Effector CD4-positive, alpha-beta T cell (primary cell): Measurements from ENCODE around the gene CAPN12.

ENCODE experiments used
- DNase-seq: peaks from one replicate; pipeline ENCODE4 v3.0.0-alpha.2; 2020

Gene CAPN12

DNA sequence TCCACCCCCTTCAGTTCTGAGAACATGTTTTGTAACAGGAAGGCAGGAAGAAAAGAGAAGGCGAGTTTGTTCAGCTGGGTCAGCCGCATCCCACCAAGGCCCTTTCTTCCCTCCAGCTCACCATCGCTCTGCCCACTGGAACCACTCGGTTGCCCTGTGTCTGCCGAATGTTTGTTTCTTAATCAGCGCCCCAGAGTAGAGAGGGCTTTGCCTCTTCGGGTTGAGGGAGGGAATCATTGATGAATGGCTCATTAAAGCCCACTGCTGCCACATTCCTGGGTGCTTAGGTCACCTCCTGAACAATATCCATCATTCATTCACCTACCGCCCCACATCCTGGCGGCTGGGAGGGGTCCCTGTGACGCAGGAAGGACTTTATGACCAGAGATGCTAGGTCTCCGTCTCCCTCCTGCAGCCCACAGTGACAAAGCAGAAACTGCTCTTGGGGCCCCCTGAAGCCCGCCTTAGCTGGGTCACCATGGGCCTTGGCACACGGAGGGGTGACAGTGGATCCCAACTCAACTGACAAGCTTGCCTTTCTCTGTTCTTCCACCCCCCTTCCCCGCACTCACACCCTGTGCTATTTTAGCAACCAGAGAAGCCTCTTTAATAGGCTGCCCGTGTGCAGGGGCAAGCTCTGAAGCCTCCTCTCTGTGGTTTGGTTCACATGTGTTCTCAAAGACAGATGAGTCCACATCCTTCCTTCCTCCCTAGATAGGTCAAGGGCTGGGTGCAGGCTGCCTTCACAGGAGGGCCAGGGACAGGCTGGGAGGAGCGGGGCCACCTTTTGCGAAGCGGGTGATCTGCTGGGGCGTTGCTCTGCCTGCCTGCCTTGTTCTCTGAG, 50.7 kb downstream of the CAPN12 start:
- DNase-seq, result peak; percentile 31

DNA sequence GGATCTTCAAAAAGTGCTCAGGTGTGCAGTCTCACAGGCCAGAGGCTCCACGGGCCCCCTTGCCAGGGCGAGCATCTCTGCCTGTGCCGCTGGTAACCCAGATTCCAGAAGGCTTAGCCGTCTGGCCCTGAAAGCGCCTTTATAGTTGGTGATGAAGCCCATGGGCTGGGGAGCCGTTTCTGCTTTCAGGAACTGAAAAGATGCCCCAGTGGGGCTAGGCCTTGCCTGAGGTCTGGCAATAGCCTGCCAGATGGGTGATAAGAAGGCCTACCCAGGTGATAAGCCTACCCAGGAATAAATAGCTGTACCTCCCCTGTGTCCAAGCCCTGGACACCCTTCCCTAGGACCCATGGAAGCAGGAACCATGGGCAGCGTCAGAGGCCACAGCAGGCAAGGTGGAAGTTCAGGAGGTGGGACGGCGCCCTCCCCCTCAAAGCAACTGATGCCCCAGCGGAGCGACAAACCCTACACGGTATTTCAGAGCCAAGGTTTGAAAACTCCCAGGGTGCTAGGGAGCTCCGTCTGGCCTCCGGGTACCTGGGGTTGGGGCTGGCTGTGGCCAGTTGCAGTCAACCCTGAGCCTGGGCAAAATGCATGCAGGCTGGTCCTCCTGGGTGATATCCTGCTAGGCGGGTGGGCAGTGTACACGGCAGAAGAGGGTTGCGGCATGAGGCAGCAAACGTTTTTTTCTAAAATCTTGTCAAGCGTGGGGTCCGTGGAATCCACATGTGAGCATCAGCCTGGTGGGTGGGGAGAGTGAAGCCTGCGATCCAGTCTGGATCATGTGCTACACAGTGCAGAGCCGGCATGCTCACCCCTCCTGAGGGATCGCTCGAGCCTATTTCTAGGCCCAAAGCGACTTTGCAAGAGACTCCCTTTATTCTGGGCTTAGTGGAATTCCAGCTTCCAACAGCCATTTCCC, 51.6 kb downstream of the CAPN12 start:
- no peak for DNase-seq

- DNase-seq, result no peak
Measured at GRCh38 chr19:38691938-38692457, 52.3 kb downstream of the CAPN12 start.

DNA sequence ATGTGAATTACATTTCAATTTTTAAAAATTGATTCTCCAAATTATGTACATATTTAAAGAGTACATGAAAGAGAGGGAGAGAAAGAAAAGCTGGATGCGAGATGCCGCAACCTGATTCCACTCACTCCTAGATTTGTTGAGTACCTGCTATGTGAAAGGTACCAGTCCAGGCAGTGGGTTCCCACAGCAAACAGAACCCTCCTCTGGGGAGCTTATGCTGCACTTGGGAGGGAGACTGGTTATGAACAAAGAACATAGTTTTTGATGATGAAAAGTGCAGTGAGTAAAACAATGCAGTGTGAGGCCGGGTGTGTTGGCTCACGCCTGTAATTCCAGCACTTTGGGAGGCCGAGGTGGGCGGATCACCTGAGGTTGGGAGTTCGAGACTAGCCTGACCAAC, 53.4 kb downstream of the CAPN12 start:
- no peak for DNase-seq

DNA sequence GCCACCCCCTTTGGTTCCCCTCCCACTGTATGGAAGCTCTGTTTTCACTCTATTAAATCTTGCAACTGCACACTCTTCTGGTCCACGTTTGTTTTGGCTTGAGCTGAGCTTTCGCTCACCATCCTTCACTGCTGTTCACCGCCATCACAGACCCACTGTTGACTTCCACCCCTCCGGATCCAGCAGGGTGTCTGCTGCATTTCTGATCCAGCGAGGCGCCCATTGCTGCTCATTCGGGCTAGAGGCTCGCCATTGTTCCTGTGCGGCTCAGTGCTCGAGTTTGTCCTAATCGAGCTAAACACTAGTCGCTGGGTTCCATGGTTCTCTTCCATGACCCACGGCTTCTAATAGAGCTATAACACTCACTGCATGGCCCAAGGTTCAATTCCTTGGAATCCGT, 54.1 kb downstream of the CAPN12 start:
- DNase-seq, result no peak

DNA sequence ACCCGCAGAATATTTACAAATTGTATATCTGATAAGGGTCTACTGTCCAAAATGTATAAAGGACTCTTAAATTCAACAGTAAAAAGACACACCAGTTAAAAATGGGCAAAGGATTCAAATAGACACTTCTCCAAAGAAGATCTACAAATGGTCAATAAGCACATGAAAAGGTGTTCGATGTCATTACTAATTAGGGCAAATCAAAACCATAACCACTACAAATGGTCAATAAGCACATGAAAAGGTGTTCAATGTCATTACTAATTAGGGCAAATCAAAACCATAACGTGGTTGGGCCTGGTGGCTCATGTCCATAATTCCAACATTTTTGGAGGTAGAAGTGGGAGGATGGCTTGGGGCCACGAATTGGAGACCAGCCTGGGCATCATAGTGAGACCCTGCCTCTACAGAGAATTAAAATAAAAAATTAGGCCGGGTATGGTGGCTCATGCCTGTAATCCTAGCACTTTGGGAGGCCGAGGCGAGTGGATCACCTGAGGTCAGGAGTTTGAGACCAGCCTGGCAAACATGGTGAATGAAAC, 56.4 kb downstream of the CAPN12 start:
- DNase-seq, result no peak

DNA sequence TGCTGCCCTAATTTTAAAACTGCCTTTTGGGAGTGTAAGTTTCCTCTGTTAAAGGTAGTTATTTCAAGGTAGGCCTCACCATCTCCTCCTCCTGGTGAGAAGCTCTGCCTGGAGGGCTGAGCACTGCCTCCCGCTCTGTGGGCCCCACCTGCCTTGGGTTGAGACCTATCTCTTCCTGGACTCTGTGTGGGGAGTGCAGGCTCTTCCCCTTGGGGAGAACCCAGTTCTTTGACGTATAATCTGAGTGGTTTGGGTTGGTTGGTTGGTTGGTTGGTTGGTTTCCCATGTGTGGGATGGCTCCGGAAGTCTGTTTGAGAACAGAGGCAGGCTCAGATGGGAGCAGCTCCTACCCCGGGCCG, 57.8 kb downstream of the CAPN12 start:
- peak; percentile 46 for DNase-seq

DNA sequence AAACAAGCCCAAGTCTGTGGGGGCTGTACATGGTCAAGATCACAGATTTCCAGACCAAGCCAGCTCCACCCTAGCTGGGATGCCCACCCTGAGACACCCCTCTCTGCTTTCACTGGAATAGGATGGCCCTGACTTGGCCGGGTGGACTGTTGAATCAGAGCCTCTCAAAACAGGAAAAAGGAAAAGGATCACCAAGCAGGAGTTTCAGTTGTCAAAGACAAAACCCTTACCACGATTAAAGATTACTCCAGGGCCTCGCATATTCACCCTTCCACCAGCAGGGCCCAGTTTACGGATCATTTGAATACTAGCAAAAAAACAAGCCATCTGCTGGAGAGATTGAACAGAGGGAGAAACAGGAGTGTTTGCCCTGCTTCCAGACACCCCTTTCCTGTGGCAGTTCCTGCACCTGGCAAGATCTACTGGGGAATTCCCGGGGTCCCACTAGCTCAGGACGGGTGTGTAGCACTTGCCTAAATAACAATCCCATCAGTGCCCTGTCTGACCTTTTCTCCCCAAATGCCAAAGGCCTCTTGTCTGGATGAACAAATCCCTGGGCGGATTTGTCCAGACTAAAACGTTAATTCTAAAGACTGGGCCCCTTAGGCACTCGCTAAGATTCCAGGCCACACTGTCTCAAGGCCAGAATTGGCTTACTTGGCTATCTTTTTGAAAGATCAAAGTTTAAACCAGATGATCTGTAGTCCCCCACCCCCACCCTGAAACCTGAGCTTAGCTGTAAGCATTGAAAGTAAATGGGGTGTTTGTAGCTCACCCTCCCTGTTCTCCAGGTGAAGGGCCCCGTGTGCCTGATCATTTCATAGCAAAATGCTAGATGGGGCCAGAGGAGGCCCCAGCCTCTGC, 58.4 kb downstream of the CAPN12 start:
- no peak for DNase-seq

DNA sequence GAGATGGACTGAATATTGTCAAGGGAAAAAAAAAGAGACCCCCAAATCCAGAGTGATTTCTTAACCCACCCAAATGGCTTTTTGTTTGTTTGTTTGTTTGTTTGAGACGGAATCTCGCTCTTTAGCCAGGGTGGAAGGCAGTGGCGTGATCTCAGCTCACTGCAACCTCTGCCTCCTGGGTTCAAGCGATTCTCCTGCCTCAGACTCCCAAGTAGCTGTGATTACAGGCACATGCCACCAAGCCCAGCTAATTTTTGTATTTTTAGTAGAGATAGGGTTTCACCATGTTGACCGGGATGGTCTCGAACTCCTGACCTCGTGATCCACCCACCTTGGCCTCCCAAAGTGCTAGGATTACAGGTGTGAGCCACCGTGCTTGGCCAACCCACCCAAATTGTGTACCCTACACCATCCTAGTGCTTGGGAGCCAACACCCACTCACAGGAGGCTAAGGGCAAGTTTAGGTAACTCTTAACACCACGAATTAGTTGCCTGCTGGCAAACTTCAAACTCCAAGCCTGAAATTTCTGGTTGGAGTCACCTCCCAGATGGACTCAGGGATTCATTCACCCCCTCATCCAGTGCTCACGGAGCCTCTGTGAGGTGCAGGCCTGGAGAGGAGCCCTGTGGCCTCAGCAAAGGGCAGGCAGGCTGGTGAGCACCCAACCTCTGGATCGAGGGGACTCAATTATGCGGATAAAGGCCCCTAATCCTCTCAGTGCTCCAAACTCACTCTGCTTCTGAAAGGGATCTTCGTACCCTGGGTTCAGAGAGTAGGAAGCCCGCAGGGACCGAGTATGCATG, 59.2 kb downstream of the CAPN12 start:
- DNase-seq, result no peak

GRCh38 chr19:38684078-38684861, 60.0 kb downstream of the CAPN12 start:
- no peak for DNase-seq

DNA sequence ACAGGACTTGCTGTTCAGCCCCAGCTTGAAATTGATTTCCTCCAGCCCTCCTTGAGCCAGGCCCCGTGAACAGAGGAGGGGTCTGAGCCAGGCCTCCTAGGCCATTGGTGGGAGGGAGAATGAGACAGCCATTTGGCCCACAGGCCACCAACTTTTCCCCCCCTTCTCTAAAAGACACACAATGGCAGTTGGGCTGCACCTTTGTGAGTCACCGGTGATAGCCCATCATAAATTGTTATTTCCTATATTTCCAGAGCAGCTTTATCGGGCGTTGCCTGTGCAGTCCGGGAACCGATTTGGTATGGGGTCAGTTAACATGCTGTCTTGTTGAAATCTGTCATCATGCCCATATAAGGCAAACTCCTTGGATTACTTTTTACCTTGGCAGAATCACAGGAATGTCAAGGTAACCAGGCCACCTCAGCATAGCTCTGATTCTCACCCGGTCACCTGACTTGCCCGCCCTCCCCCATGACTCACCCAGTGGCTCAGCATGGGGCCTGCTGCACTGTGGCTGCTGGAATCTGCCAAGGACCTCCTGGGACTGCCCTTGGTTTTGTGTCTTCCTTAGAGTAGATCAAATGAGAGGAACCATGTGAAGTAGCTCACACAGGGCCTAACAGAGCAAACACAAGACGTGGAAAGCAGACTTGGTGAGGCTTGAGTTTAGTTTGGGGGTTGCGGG, 60.7 kb downstream of the CAPN12 start:
- DNase-seq, result peak; percentile 57

DNA sequence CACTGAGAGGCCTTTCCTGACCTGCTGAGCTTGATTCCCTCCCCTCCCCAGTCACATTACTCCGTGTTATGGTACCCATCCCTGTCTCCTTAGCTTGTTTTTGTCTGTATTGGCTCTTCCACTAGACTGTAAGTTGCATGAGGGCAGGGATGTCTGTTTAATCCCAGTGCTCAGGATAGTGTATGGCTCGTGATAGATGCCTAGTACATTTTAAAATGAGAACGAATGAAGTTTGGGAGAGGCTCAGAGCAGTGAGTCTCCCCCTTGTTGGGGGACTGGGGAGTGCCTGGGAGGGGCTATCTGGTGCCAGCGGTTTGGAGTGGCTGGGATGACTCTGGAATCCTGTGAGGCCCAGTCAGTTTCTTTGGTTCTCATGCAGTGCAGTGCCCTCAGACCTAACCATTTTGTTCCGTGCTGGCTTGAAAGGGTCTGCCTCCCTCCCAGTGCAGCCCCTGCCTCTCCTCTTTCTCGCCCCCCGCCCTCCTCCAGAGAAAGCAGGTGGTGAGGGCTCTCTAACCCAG, 61.3 kb downstream of the CAPN12 start:
- no peak for DNase-seq

DNA sequence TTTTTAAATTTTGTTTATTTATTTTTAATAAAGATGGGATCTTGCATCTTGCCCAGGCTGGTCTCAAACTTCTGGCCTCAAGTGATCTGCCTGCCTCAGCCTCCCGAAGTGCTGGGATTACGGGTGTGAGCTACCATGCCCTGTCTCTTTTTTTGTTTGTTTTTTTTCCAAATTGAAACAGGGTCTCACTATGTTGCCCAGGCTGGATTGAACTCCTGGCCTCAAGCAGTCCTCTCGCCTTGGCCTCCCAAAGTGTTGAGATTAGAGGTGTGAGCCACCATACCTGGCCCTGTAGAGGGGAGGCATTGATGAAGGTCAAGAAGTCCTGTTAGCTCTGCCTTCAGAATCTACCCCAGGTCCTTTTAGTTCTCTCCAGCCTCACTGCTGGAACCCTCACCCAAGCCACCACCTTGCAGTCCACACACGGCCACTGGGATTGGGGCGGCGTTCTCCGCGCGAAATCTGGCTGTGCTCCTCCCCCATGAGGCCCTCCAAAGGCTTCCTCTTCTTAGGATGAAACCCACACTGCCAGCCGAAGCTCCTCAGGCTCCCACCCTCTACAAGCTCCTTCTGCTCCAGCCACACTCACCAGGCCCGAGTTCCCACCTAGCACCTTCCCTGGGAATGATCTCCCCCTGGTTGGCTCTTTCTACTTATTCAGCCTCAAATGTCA, 61.9 kb downstream of the CAPN12 start:
- no peak for DNase-seq
